ENCODE data around the gene TRIP11. TPM values are rescaled to one million over a fixed set of nuclear protein-coding genes. Genes with fewer than 3 reads are reported as not detected.
A peak's percentile ranks its signal among the peaks of the same experiment; 100 is the strongest.
"Not testable (repeated sequence)": the region's sequence is repeated elsewhere in the genome, so short reads cannot be mapped to it uniquely, and the experiment has no call there.

The TRIP11 gene
- total RNA-seq, 2 donors from 2014 or later, result 39.0 to 40.8 TPM

- H3K36me3 ChIP-seq (ENCODE audit: control insufficient read depth, insufficient read depth, low read length), result peaks cover 11% of the 10 kb centered on the region
- H3K9me3 ChIP-seq (ENCODE audit: control insufficient read depth, low read length), result no peaks in the 10 kb centered on the region
- Mint-ChIP-seq H3K36me3 (ENCODE audit: low read depth) (peaks cover 6% of the 10 kb centered on the region), H3K27ac (no peak overlapping the region), H3K27me3 (ENCODE audit: insufficient read depth) (no peaks in the 10 kb centered on the region), H3K9me3 (no peaks in the 10 kb centered on the region), H3K4me1 (no peaks in the 10 kb centered on the region), H3K4me3 (no peak overlapping the region)
- H3K27me3 ChIP-seq (ENCODE audit: control insufficient read depth, insufficient read depth, low read length, poor library complexity, severe bottlenecking), result no peaks in the 10 kb centered on the region
- no peak overlapping the region for H3K27ac ChIP-seq (ENCODE audit: low read depth, low read length)
- H3K4me3 ChIP-seq (ENCODE audit: low read length), result no peak overlapping the region
- 84 to 90% methylated on average over 7 to 9 of the region's 9 CpGs for WGBS, 2 experiments (ENCODE audit: insufficient coverage in 1 of 2, insufficient read length in 1 of 2)
- TF ChIP-seq, protein P1, sequence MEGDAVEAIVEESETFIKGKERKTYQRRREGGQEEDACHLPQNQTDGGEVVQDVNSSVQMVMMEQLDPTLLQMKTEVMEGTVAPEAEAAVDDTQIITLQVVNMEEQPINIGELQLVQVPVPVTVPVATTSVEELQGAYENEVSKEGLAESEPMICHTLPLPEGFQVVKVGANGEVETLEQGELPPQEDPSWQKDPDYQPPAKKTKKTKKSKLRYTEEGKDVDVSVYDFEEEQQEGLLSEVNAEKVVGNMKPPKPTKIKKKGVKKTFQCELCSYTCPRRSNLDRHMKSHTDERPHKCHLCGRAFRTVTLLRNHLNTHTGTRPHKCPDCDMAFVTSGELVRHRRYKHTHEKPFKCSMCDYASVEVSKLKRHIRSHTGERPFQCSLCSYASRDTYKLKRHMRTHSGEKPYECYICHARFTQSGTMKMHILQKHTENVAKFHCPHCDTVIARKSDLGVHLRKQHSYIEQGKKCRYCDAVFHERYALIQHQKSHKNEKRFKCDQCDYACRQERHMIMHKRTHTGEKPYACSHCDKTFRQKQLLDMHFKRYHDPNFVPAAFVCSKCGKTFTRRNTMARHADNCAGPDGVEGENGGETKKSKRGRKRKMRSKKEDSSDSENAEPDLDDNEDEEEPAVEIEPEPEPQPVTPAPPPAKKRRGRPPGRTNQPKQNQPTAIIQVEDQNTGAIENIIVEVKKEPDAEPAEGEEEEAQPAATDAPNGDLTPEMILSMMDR (conservative IDR thresholded peaks at IDR 0.05), result no peak
- H3K9ac ChIP-seq (ENCODE audit: extremely low read depth, low read length, poor library complexity, severe bottlenecking), result no peak overlapping the region
- no peak for DNase-seq
- H3K4me1 ChIP-seq (ENCODE audit: control insufficient read depth, insufficient read depth, low read length), result no peaks in the 10 kb centered on the region
These were observed 18.4 kb upstream of the TRIP11 start for GRCh38 chr14:92058006-92058917.

DNA sequence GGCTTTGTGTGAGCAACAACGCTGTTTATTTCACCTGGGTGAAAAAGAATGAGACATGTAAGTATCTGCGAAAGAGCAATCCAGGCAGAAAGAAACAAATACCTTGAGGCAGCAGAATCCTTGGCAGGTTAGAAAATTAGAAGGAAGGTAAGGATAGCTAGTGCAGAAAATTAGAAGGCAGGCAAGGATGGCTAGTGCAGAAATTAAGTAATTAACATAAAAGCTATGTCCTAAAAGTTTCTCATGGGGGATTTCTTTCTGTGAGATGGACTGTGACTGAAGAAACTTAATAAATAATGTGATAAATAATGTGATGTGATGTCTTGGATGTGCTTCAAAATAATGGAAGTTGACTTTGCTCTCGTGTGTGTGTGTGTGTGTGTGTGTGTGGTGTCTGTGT is 9.9 kb upstream of the TRIP11 start:
- Mint-ChIP-seq H3K27me3 (ENCODE audit: insufficient read depth) (peaks cover 3% of the 10 kb centered on the region), H3K4me1 (peaks cover 7% of the 10 kb centered on the region), H3K36me3 (ENCODE audit: low read depth) (peaks cover 28% of the 10 kb centered on the region), H3K4me3 (no peak overlapping the region), H3K9me3 (peaks cover 20% of the 10 kb centered on the region), H3K27ac (no peak overlapping the region)
- H3K27me3 ChIP-seq (ENCODE audit: control insufficient read depth, insufficient read depth, low read length, poor library complexity, severe bottlenecking), result no peaks in the 10 kb centered on the region
- H3K4me3 ChIP-seq (ENCODE audit: low read length), result no peak overlapping the region
- no peak overlapping the region for H3K27ac ChIP-seq (ENCODE audit: low read depth, low read length)
- H3K36me3 ChIP-seq (ENCODE audit: control insufficient read depth, insufficient read depth, low read length), result peaks cover 4% of the 10 kb centered on the region
- no peaks in the 10 kb centered on the region for H3K4me1 ChIP-seq (ENCODE audit: control insufficient read depth, insufficient read depth, low read length)
- peaks cover 21% of the 10 kb centered on the region for H3K9me3 ChIP-seq (ENCODE audit: control insufficient read depth, low read length)
- no peak overlapping the region for H3K9ac ChIP-seq (ENCODE audit: extremely low read depth, low read length, poor library complexity, severe bottlenecking)
- WGBS, 2 experiments (ENCODE audit: insufficient coverage in 1 of 2, insufficient read length in 1 of 2), result 92 to 94% methylated on average over 2 to 3 of the region's 3 CpGs
- TF ChIP-seq, protein P1 (conservative IDR thresholded peaks at IDR 0.05), result no peak
- DNase-seq, result no peak

DNA sequence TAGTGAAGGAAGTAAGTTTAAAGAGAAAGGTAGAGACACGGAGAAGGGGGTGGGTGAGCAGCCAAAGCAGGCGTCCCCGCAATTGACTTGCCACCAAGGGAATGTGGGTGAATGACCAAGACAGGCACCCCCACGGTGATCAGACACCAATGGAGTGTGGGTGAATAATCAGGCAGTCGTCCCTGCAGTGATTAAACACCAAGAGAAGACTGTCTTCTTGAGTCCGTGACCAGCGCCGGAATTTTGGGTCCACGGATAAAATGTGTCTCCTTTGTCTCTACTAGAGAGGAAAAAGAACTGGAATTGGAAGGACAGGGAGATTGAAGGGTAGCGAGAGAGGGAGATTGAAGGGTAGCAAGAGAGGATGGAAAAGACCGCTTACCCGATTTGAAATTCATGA is 9.4 kb upstream of the TRIP11 start:
- WGBS, 2 experiments (ENCODE audit: insufficient coverage in 1 of 2, insufficient read length in 1 of 2), result 93 to 95% methylated on average over 12 of the region's 12 CpGs
- H3K4me3 Mint-ChIP-seq, H3K4me1 Mint-ChIP-seq: not testable (repeated sequence)

GRCh38 chr14:92045904-92046303 is 6.0 kb upstream of the TRIP11 start:
- not testable (repeated sequence) for DNase-seq, H3K4me3 Mint-ChIP-seq

More for the DNA sequence above, 9.4 kb upstream of the TRIP11 start:
- not testable (repeated sequence) for H3K27ac ChIP-seq (ENCODE audit: low read depth, low read length); H3K27me3 ChIP-seq (ENCODE audit: control insufficient read depth, insufficient read depth, low read length, poor library complexity, severe bottlenecking); H3K9ac ChIP-seq (ENCODE audit: extremely low read depth, low read length, poor library complexity, severe bottlenecking); H3K4me3 ChIP-seq (ENCODE audit: low read length); DNase-seq; H3K36me3 ChIP-seq (ENCODE audit: control insufficient read depth, insufficient read depth, low read length); H3K4me1 ChIP-seq (ENCODE audit: control insufficient read depth, insufficient read depth, low read length); H3K27me3 Mint-ChIP-seq (ENCODE audit: insufficient read depth); H3K27ac Mint-ChIP-seq
- Mint-ChIP-seq H3K9me3 (peaks cover 20% of the 10 kb centered on the region), H3K36me3 (ENCODE audit: low read depth) (peaks cover 28% of the 10 kb centered on the region)
- H3K9me3 ChIP-seq (ENCODE audit: control insufficient read depth, low read length), result peaks cover 21% of the 10 kb centered on the region

DNA sequence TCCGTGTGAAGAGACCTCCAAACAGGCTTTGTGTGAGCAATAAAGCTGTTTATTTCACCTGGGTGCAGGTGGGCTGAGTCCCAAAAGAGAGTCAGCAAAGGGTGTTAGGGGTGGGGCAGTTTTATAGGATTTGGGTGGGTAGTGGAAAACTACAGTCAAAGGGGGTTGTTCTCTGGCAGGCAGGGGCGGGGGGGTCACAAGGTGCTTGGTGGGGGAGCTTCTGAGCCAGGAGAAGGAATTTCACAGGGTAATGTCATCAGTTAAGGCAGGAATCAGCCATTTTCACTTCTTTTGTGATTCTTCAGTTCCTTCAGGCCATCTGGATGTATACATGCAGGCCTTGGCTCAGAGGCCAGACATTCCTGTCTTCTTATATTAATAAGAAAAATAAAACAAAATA is 1.9 kb upstream of the TRIP11 start:
- not testable (repeated sequence) for H3K27ac ChIP-seq (ENCODE audit: low read depth, low read length); H3K27me3 ChIP-seq (ENCODE audit: control insufficient read depth, insufficient read depth, low read length, poor library complexity, severe bottlenecking); H3K27ac Mint-ChIP-seq; H3K4me1 ChIP-seq (ENCODE audit: control insufficient read depth, insufficient read depth, low read length); H3K36me3 Mint-ChIP-seq (ENCODE audit: low read depth); H3K27me3 Mint-ChIP-seq (ENCODE audit: insufficient read depth); H3K9me3 ChIP-seq (ENCODE audit: control insufficient read depth, low read length); H3K9me3 Mint-ChIP-seq; H3K9ac ChIP-seq (ENCODE audit: extremely low read depth, low read length, poor library complexity, severe bottlenecking); H3K36me3 ChIP-seq (ENCODE audit: control insufficient read depth, insufficient read depth, low read length)
- H3K4me1 Mint-ChIP-seq, result peaks cover 24% of the 10 kb centered on the region
- peak overlapping the region; percentile 97 for H3K4me3 Mint-ChIP-seq
- DNase-seq, result peak; percentile 58
- H3K4me3 ChIP-seq (ENCODE audit: low read length), result peak overlapping the region; percentile 97
- 73 to 100% methylated on average over 1 to 2 of the region's 2 CpGs for WGBS, 2 experiments (ENCODE audit: insufficient coverage in 1 of 2, insufficient read length in 1 of 2)

More at GRCh38 chr14:92045904-92046303, 6.0 kb upstream of the TRIP11 start:
- H3K27me3 ChIP-seq (ENCODE audit: control insufficient read depth, insufficient read depth, low read length, poor library complexity, severe bottlenecking); H3K27me3 Mint-ChIP-seq (ENCODE audit: insufficient read depth); H3K4me3 ChIP-seq (ENCODE audit: low read length); H3K27ac Mint-ChIP-seq; H3K27ac ChIP-seq (ENCODE audit: low read depth, low read length); H3K4me1 ChIP-seq (ENCODE audit: control insufficient read depth, insufficient read depth, low read length); H3K36me3 ChIP-seq (ENCODE audit: control insufficient read depth, insufficient read depth, low read length); H3K9ac ChIP-seq (ENCODE audit: extremely low read depth, low read length, poor library complexity, severe bottlenecking): not testable (repeated sequence)
- Mint-ChIP-seq H3K4me1 (peaks cover 14% of the 10 kb centered on the region), H3K9me3 (peaks cover 20% of the 10 kb centered on the region), H3K36me3 (ENCODE audit: low read depth) (peaks cover 24% of the 10 kb centered on the region)
- 93 to 96% methylated on average over 5 to 7 of the region's 7 CpGs for WGBS, 2 experiments (ENCODE audit: insufficient coverage in 1 of 2, insufficient read length in 1 of 2)
- peaks cover 21% of the 10 kb centered on the region for H3K9me3 ChIP-seq (ENCODE audit: control insufficient read depth, low read length)

All from endodermal cell (in vitro differentiated cells).